GM20000 (cell line): ENCODE measurements around the gene MIER1.
A peak's percentile ranks its signal among the peaks of the same experiment; 100 is the strongest.
"Not testable (repeated sequence)": the region's sequence is repeated elsewhere in the genome, so short reads cannot be mapped to it uniquely, and the experiment has no call there.

Source experiments
- DNase-seq: peaks from one replicate; pipeline ENCODE4 v3.0.0; 2012; ENCODE audit warnings: low spot score
- CTCF ChIP-seq: IDR thresholded peaks from 2 replicates; pipeline ENCODE4 v1.5.1; 2012; ENCODE audit warnings: mild to moderate bottlenecking, control low read depth; ENCODE audit errors: extremely low read depth, missing control alignments

MIER1 gene

DNA sequence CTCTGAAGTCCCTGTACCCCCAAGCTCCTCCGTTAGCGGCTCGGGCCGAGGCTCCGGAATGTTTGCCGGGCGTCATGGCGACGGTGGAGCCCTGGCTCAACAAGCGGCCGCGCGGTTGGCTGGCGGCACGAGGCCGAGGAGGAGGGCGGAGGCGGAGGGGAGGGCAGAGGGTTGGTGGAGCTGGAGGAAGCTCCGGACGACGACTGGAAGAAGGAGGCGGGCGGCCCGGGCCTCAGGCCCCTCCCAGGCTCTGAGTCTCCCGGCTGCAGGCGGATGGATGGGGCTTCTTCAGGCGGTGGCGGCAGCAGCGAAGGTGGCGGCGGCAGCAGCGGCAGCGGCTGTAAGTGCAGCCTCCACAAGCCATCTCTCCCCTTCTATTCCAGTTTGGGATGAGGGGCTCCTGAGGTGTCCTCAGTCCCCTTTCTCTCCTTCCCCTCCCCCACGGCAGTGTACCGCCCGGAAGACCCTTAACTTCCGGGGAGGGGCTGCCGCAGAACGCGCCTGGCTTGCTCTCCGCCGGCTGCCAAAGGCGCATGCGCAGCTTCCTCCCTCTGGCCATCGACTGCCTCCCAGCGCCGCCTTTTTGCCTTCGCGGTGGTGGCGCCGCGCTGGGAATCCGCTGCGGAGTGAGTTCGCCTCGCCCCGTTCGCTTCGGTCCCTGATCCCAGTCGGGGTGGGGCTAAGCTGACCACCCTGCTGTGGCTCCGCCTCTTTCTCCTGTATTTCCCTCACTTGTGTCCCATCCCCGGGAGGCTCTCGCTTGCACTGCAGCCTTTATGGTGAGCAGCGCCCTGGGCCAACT lies at the start of gene MIER1, which contains the start of gene DNAI4:
Gene MIER1, plus strand, starts transcription at position 235 of the 802 bp plus-strand sequence. Its CDS starts 39 bp downstream, at position 274.
Gene DNAI4, minus strand, starts transcription at position 101 of the 802 bp plus-strand sequence. Its CDS starts 25 bp downstream, at position 76.
- DNase-seq, result peak; percentile 97
- TF ChIP-seq CTCF, result no peak

DNA sequence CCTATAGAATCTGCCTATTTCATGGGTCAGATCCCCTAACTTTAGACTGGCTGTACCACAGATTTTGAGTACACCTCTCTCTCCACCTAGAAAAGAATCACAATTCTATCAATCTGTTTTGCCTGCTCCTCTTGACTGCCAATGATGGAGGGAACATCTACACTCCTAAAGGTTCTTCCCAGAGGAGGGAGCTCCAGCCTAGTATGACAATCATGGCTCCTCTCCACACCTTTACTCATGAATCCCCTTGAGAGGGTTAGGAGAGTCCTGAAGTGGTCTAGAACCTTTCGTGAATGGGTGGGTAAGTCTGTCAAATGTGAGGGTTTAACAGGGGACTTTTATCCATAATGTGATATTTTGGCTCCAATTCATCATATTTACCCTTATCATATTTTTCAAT lies 48.1 kb upstream of the MIER1 start:
- TF ChIP-seq CTCF, result no peak
- no peak for DNase-seq

DNA sequence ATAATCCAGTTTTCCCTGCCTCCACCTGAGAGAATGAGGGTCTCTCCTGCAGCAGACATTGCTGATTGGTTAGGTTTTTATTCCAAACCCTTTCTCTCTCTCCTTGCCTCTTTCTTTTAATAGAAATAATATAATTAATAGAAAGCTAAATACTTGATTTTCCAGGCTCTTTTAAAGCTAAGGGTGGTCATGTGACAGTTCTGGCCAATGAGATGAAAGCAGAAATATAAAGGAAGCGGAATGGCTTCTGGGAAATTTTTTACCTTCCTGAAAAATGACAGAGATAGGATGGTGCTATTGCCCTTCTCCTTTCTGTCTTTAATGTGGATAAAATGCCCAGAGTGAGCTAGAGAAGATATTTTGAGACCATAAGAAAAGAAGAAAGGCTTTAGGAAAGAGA lies 35.8 kb upstream of the MIER1 start:
- no peak for TF ChIP-seq CTCF
- no peak for DNase-seq

- TF ChIP-seq CTCF, result no peak
- no peak for DNase-seq
These were observed 34.2 kb upstream of the MIER1 start for GRCh38 chr1:66890621-66891020.

GRCh38 chr1:66893712-66894111 lies 31.1 kb upstream of the MIER1 start:
- no peak for DNase-seq
- no peak for TF ChIP-seq CTCF

- not testable (repeated sequence) for DNase-seq
These were observed 9.6 kb upstream of the MIER1 start for GRCh38 chr1:66915203-66915602.

DNA sequence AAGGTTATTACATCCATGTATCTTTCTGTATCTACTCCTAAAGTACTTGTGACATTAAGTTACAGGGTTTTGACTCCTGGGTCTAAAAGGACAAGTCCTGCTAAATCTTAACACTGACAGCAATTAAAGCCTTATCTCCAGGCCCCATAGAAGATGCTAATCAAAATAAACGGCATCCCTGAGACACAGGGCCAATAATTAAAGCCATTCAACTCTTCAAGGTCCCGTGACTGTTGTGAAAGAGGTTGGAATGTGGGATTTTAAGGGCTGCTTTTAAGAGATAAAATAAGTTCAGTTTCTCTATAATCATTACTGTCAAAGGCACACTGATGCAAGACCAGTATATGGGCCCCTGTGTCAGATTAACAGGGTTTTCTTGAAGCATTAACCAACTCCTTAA lies 8.5 kb upstream of the MIER1 start:
- no peak for DNase-seq
- TF ChIP-seq CTCF, result no peak

- DNase-seq, result no peak
- TF ChIP-seq CTCF, result no peak
These were observed 7.3 kb upstream of the MIER1 start for GRCh38 chr1:66917476-66917875.
